Transverse colon (tissue), 4 donors: Measurements from ENCODE around the gene NSD1. TPM values are rescaled to one million over a fixed set of nuclear protein-coding genes. Genes with fewer than 3 reads are reported as not detected.

Experiments used
- DNase-seq: peaks from one replicate; pipeline ENCODE4 v3.0.0-alpha.2; 2019
- H3K27ac ChIP-seq, 4 donors: fragments of 200-600 bp; sonication (generic); 2 replicates each; pipeline ENCODE4 v1.5.1; 2016 to 2018; ENCODE audit warnings: inconsistent platforms in 4 of 4
- H3K27me3 ChIP-seq: fragments of 200-600 bp; sonication (generic); 2 replicates; pipeline ENCODE4 v1.5.1; 2017; ENCODE audit warnings: inconsistent platforms
- H3K36me3 ChIP-seq, 4 donors: fragments of 200-600 bp; sonication (generic); 2 replicates each; pipeline ENCODE4 v1.5.1; 2017 to 2019; ENCODE audit warnings: inconsistent platforms in 4 of 4
- H3K4me1 ChIP-seq, 4 donors: fragments of 200-600 bp; sonication (generic); 2 replicates each; pipeline ENCODE4 v1.5.1; 2017 to 2020; ENCODE audit warnings: inconsistent platforms in 4 of 4
- H3K4me3 ChIP-seq, 4 donors: fragments of 200-600 bp; sonication (generic); 1 replicate in 1 of 4; 2 replicates in 3 of 4; pipeline versions ENCODE4 v1.5.1 to v1.6.1; 2017 to 2019; ENCODE audit warnings: inconsistent platforms in 4 of 4
- H3K9me3 ChIP-seq, 2 donors: fragments of 200-600 bp; sonication (generic); 2 replicates each; pipeline ENCODE4 v1.5.1; 2017 to 2019; ENCODE audit warnings: inconsistent platforms in 2 of 2
- EP300 ChIP-seq: sonication (generic); formaldehyde crosslinking; IDR thresholded peaks from one replicate; pipeline ENCODE4 v1.6.1; 2017; ENCODE audit warnings: antibody characterized with exemption, low read depth
- POLR2A ChIP-seq: fragments of 450-650 bp; IDR thresholded peaks from one replicate; pipeline ENCODE4 v1.6.1; 2016; ENCODE audit warnings: antibody characterized with exemption, mild to moderate bottlenecking, moderate library complexity
- POLR2AphosphoS5 ChIP-seq, 3 donors: sonication (generic); formaldehyde crosslinking; IDR thresholded peaks; one replicate each; pipeline ENCODE4 v1.6.1; 2016; ENCODE audit warnings: antibody characterized with exemption in 3 of 3
- WGBS, 2 donors: methylation state at CpG; one replicate each; pipeline ENCODE4 v1.1.5; 2018; ENCODE audit warnings: low coverage in 1 of 2; 5-methylcytosine and 5-hydroxymethylcytosine counted together
- in situ Hi-C, 4 donors: fragments of 200-750 bp; cut with MboI; loops; one replicate each; pipeline versions ENCODE4 v1.15.0 to v1.15.1; 2017; ENCODE audit warnings: low sequenced_read_pairs in 3 of 4, low pct_ligation_motif_present in 1 of 4, low pct_unique_long_range_greater_than_20kb in 1 of 4
- intact Hi-C: fragments of 100-400 bp; cut with DNase I; formaldehyde crosslinking; loops from one replicate; pipeline ENCODE4 v1.15.1; 2023; ENCODE audit warnings: low total_unique reads
- total RNA-seq, 4 donors: library from RNA; depleted of rRNA; stranded (reverse); fragments of >200 nt; gene quantifications; one replicate each; pipeline ENCODE4 v1.1.0, GENCODE V29; 2016
- TF ChIP-seq, protein P1 (sequence below), 5 experiments: fragments of 200-600 bp in 3 of 5; fragments of 450-650 bp in 2 of 5; sonication (generic) in 3 of 5; IDR thresholded peaks; 1 replicate in 2 of 5; 2 replicates in 3 of 5; pipeline ENCODE4 v1.5.1; 2016 to 2017; ENCODE audit warnings: antibody characterized with exemption in 5 of 5, inconsistent platforms in 3 of 5, mild to moderate bottlenecking in 2 of 5, moderate library complexity in 1 of 5

The NSD1 gene
- total RNA-seq, 4 donors from 2014 or later, result 32.6 to 84.9 (median 60.7) TPM

- Histone ChIP-seq H3K9me3 (no peaks in the 10 kb centered on the region), H3K4me1 (peaks cover 6 to 15% (median 8%) of the 10 kb centered on the region in 4 donors), H3K36me3 (peaks cover 0 to 24% (median 7%) of the 10 kb centered on the region in 4 donors), H3K27me3 (no peaks in the 10 kb centered on the region), H3K4me3 (no peak overlapping the region), H3K27ac (no peak overlapping the region)
- TF ChIP-seq POLR2AphosphoS5 (IDR thresholded peaks at IDR 0.05), result no peak
- TF ChIP-seq POLR2A, result no peak
- TF ChIP-seq, protein P1, sequence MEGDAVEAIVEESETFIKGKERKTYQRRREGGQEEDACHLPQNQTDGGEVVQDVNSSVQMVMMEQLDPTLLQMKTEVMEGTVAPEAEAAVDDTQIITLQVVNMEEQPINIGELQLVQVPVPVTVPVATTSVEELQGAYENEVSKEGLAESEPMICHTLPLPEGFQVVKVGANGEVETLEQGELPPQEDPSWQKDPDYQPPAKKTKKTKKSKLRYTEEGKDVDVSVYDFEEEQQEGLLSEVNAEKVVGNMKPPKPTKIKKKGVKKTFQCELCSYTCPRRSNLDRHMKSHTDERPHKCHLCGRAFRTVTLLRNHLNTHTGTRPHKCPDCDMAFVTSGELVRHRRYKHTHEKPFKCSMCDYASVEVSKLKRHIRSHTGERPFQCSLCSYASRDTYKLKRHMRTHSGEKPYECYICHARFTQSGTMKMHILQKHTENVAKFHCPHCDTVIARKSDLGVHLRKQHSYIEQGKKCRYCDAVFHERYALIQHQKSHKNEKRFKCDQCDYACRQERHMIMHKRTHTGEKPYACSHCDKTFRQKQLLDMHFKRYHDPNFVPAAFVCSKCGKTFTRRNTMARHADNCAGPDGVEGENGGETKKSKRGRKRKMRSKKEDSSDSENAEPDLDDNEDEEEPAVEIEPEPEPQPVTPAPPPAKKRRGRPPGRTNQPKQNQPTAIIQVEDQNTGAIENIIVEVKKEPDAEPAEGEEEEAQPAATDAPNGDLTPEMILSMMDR (IDR thresholded peaks at IDR 0.05), result no peak
- TF ChIP-seq EP300, result no peak
- in situ Hi-C loops, result no loop called here
- intact Hi-C loops, result no loop called here
- no peak for DNase-seq
Measured at GRCh38 chr5:177233802-177234201, 100.2 kb downstream of the NSD1 start.

- no peaks in the 10 kb centered on the region for H3K9me3 ChIP-seq
- in situ Hi-C loops, result no loop called here
- H3K27ac ChIP-seq, result no peak overlapping the region
- no peaks in the 10 kb centered on the region for H3K27me3 ChIP-seq
- H3K4me1 ChIP-seq, result peaks cover 6 to 15% (median 8%) of the 10 kb centered on the region in 4 donors
- peaks cover 0 to 34% (median 11%) of the 10 kb centered on the region in 4 donors for H3K36me3 ChIP-seq
- no peak overlapping the region for H3K4me3 ChIP-seq
- 76 to 82% methylated on average over 2 of the region's 2 CpGs for WGBS, 2 donors
- no peak for DNase-seq
- TF ChIP-seq, protein P1 (IDR thresholded peaks at IDR 0.05), result no peak
- TF ChIP-seq POLR2A (no peak), POLR2AphosphoS5 (IDR thresholded peaks at IDR 0.05) (no peak), EP300 (no peak)
- intact Hi-C loops, result no loop called here
Measured at GRCh38 chr5:177234841-177235240, 101.3 kb downstream of the NSD1 start.

GRCh38 chr5:177241768-177242167, 108.2 kb downstream of the NSD1 start:
- intact Hi-C loops, result no loop called here
- H3K27me3 ChIP-seq, result no peaks in the 10 kb centered on the region
- H3K36me3 ChIP-seq, result peaks cover 0 to 58% (median 23%) of the 10 kb centered on the region in 4 donors
- DNase-seq, result no peak
- H3K27ac ChIP-seq, result no peak overlapping the region
- no peak overlapping the region for H3K4me3 ChIP-seq
- in situ Hi-C loops, result no loop called here
- H3K9me3 ChIP-seq, result no peaks in the 10 kb centered on the region
- H3K4me1 ChIP-seq, result no peaks in the 10 kb centered on the region
- TF ChIP-seq POLR2AphosphoS5 (IDR thresholded peaks at IDR 0.05), result no peak

GRCh38 chr5:177242304-177242703, 108.7 kb downstream of the NSD1 start:
- TF ChIP-seq POLR2AphosphoS5 (IDR thresholded peaks at IDR 0.05), result no peak
- TF ChIP-seq, protein P1 (IDR thresholded peaks at IDR 0.05), result no peak
- TF ChIP-seq EP300, result no peak
- TF ChIP-seq POLR2A, result no peak
- H3K36me3 ChIP-seq, result peaks cover 0 to 58% (median 25%) of the 10 kb centered on the region in 4 donors
- WGBS, 2 donors, result 88 to 98% methylated on average over 4 to 5 of the region's 5 CpGs
- H3K4me3 ChIP-seq, result no peak overlapping the region
- DNase-seq, result no peak
- H3K27ac ChIP-seq, result no peak overlapping the region
- in situ Hi-C loops (no loop called here), intact Hi-C loops (no loop called here)
- H3K27me3 ChIP-seq, result no peaks in the 10 kb centered on the region
- no peaks in the 10 kb centered on the region for H3K9me3 ChIP-seq
- H3K4me1 ChIP-seq, result no peaks in the 10 kb centered on the region

DNA sequence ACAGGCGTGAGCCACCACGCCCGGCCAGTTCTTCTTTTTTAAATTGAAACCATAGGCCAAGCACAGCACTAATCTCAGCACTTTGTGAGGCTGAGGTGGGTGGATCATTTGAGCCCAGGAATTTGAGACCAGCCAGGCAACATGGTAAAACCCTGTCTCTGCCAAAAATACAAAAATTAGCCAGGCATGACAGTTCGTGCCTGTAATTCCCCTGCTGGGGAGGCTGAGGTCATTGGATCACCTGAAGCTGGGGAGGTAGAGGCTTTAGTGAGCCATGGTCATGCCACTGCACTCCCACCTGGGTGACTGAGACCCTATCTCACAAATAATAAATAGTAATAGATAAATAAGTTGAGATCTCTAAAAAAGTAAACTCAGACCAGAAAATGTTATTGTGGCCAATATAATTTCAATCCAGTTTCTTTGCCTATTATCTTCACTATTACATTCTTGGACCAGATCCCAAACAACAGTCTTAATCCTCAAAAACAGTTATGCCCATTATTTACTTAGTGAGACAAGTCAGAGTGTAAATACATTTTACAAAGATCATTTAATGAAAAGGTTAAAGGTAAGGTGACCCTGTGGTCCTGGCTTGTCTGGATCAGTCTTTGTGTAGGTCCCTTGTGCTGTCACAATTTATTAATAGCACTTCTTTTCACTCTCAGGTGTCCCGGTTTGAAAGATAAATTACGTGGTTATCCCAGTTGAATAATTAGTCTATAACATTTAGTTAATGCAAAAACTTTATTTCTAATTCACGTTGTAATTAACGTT, 116.4 kb downstream of the NSD1 start:
- Histone ChIP-seq H3K9me3 (no peaks in the 10 kb centered on the region), H3K4me1 (no peaks in the 10 kb centered on the region), H3K27me3 (no peaks in the 10 kb centered on the region), H3K4me3 (no peak overlapping the region), H3K27ac (no peak overlapping the region), H3K36me3 (peaks cover 0 to 72% (median 32%) of the 10 kb centered on the region in 4 donors)
- TF ChIP-seq POLR2AphosphoS5 (IDR thresholded peaks at IDR 0.05), result no peak
- TF ChIP-seq EP300, result no peak
- TF ChIP-seq, protein P1 (IDR thresholded peaks at IDR 0.05), result no peak
- WGBS, 2 donors, result 89 to 90% methylated on average over 4 to 8 of the region's 8 CpGs
- intact Hi-C loops, result no loop called here
- in situ Hi-C loops, result no loop called here
- DNase-seq, result no peak
